8988T (cell line): ENCODE data around the gene NCAPD2.
"Not testable (repeated sequence)": the region's sequence is repeated elsewhere in the genome, so short reads cannot be mapped to it uniquely, and the experiment has no call there.

Experiments
- DNase-seq: peaks from one replicate; pipeline ENCODE4 v3.0.0; 2011

NCAPD2 gene

GRCh38 chr12:6535960-6536847 lies 42.3 kb downstream of the NCAPD2 start:
- DNase-seq, result no peak

GRCh38 chr12:6536894-6537579 lies 43.1 kb downstream of the NCAPD2 start:
- no peak for DNase-seq

DNA sequence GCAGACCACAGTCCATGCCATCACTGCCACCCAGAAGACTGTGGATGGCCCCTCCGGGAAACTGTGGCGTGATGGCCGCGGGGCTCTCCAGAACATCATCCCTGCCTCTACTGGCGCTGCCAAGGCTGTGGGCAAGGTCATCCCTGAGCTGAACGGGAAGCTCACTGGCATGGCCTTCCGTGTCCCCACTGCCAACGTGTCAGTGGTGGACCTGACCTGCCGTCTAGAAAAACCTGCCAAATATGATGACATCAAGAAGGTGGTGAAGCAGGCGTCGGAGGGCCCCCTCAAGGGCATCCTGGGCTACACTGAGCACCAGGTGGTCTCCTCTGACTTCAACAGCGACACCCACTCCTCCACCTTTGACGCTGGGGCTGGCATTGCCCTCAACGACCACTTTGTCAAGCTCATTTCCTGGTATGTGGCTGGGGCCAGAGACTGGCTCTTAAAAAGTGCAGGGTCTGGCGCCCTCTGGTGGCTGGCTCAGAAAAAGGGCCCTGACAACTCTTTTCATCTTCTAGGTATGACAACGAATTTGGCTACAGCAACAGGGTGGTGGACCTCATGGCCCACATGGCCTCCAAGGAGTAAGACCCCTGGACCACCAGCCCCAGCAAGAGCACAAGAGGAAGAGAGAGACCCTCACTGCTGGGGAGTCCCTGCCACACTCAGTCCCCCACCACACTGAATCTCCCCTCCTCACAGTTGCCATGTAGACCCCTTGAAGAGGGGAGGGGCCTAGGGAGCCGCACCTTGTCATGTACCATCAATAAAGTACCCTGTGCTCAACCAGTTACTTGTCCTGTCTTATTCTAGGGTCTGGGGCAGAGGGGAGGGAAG lies 43.9 kb downstream of the NCAPD2 start:
- not testable (repeated sequence) for DNase-seq

DNA sequence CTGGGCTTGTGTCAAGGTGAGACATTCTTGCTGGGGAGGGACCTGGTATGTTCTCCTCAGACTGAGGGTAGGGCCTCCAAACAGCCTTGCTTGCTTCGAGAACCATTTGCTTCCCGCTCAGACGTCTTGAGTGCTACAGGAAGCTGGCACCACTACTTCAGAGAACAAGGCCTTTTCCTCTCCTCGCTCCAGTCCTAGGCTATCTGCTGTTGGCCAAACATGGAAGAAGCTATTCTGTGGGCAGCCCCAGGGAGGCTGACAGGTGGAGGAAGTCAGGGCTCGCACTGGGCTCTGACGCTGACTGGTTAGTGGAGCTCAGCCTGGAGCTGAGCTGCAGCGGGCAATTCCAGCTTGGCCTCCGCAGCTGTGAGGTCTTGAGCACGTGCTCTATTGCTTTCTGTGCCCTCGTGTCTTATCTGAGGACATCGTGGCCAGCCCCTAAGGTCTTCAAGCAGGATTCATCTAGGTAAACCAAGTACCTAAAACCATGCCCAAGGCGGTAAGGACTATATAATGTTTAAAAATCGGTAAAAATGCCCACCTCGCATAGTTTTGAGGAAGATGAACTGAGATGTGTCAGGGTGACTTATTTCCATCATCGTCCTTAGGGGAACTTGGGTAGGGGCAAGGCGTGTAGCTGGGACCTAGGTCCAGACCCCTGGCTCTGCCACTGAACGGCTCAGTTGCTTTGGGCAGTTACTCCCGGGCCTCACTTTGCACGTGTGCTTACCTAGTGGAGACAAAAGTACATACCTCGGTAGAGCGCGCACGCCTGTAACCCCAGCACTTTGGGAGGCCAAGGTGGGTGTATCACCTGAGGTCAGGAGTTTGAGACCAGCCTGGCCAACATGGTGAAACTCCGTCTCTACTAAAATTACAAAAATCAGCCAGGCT lies 44.8 kb downstream of the NCAPD2 start:
- DNase-seq, result no peak

- no peak for DNase-seq
These were observed 45.4 kb downstream of the NCAPD2 start for GRCh38 chr12:6539314-6539682.

DNA sequence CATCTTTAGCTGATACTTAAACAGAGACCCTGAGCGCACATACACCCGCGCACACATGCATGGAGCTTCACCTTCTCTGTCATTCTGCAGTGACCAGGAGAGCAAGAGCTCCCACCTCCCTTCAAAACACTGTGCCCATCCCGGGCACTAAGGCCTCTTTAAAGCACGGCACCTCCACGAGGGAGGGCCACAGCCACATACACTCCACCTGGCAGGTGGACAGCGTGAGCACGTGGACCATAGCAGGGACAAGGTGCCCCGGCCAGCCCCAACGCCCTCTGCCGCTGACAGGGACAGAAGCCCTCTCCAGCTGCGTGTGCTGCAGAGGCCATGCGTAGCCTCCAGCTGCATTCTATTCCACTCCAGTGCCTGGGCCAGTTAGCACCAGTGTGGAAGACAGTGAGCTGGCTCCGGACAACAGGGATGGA lies 45.8 kb downstream of the NCAPD2 start:
- DNase-seq, result no peak

DNA sequence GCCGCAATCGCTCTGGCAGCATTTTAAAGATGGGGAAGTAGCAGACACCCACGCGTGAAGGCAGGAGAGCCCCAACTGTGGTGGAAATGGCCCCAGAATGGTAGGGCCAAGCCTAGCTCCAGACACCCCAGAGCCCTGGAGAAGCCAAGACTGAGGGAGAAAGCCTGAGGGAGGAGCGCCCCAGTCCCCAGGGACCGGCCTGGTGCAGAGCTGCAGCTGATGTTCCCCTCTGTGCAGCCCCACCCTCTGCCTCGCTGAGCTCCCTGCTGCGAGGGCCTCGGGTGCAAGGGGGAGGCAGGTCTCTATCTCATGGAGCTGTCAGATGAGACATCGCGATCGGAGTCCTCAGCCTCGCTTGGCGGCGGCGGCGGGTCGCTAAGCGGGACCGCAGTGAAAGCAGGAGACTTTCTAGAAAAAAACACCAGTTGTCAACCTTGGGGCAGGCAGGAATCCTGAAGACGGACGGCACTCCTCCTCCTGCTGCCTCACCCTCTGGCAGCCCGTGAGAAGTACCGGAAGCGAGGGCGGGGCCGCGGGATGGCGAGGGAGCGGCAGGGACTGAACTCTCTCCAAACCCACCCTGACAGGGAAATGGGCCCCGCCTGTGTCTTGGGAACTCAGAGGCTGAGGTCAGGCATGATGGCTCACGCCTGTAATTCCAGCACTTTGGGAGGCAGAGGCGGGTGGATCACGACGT lies 46.4 kb downstream of the NCAPD2 start:
- no peak for DNase-seq

DNA sequence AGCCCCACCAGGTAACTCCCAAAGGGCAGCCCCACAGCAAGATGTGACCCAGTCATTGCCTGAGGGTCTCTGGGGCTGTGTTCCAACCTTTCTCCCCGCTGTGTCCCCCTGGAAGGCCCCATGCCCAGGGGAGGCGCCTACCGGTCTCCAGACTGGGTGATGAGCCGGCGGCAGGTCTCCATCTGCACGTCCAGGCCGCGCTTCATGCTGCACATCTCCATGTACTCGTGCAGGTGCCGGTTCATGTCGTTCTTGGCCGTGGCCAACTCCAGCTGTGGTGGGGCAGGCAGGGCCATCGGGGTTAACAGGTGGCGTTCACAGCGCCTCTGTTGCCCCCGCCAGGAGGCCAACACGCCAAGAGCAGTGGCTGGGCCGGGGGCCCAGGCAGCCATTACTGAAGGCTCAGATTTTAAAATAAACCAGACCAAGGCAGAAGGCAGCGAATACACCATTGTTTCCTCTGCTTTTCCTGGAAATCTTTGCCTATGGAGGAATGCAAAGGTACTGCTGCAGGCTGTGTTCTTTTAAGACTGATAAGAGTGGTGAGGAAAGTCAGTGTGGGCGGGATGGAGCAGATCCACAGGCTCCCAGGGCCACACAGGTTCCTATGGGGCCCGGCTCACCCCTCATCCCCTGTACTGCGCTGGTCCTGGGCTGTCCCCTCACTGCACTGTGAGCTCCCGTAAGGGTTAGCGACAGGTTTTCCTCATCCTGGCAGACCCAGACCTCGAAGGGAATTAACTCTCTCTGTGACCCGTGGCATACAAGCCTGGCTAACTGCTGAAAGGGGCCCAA lies 47.7 kb downstream of the NCAPD2 start:
- no peak for DNase-seq

DNA sequence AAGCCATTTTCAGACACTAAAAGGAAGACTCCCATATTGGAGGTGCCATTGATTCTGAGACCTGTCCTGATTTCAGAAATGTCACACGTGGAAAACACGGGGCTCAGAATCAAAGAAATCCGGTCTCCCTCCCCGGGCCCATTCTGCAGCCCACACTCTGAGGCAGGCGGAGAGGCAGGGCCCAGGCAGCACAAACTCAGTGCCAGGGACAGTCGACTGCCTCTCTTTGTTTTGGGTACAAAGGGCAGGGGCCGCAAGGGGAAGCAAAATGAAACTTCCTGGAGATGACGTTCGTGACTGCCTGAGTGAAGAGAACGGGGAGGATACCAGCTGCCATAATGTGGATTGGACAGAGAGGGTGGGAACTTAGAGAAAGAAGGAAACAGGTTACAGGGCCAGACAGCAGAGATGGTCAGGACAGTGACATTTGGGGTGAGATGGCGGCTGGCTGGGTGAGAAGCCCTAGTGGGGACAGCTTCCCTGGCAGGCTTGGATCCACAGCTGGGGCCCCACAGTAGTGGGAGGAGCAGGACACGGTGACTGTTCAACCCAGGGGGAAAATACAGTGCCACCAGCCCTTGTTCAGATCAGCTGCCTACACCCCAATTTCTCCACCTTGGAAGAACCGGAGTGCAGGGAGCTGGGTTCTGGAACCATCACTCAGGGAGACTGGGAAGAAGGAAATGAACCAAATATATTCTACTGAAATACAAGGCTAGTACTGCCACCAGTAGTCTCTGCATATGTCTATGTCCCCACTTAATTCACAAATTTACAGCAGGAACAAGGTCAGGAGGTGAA lies 48.5 kb downstream of the NCAPD2 start:
- DNase-seq, result no peak

DNA sequence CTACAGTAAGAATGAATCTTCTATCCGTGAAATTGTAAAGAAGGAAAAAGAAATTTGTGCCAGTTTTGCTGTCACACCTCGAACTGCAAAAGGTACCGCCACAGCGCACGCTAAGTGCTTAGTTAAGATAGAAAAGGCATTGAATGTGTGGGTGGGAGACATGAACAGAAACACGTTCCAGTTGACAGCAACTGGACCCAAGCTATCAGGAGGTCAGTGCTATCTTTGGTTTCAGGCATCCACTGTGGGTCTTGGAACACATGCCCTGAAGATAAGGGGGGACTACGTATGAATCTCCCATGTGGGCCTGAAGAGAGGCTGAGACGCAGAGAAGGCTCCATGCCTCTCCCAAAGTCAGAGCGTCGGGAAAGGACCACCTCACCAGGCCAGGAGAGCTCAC lies 52.1 kb downstream of the NCAPD2 start:
- DNase-seq, result no peak

GRCh38 chr12:6547566-6547965 lies 53.7 kb downstream of the NCAPD2 start:
- no peak for DNase-seq

GRCh38 chr12:6547987-6548386 lies 54.1 kb downstream of the NCAPD2 start:
- DNase-seq, result no peak

DNA sequence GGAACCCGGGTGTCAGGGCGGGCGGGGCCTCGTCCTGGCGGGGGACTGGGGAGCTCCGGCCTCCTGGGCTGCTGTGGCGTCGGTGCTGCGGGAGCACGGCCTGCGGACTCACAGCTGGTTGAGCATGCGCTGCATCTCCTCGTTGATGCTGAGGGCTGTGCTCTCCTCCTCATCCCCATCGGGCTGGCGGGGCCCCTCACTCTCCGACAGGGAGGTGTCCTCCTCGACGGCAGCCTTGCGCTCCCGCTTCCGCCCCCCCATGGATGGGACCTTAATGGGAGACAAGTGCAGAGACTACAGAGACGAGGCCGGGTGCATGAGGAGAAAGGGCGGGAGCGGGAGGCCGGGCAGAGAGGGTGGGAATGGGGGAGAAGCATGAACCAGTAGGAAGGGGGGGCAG lies 54.7 kb downstream of the NCAPD2 start:
- DNase-seq, result no peak

- DNase-seq, result no peak
These were observed 55.2 kb downstream of the NCAPD2 start for GRCh38 chr12:6548966-6549683.

- DNase-seq, result no peak
These were observed 55.8 kb downstream of the NCAPD2 start for GRCh38 chr12:6549684-6550151.

DNA sequence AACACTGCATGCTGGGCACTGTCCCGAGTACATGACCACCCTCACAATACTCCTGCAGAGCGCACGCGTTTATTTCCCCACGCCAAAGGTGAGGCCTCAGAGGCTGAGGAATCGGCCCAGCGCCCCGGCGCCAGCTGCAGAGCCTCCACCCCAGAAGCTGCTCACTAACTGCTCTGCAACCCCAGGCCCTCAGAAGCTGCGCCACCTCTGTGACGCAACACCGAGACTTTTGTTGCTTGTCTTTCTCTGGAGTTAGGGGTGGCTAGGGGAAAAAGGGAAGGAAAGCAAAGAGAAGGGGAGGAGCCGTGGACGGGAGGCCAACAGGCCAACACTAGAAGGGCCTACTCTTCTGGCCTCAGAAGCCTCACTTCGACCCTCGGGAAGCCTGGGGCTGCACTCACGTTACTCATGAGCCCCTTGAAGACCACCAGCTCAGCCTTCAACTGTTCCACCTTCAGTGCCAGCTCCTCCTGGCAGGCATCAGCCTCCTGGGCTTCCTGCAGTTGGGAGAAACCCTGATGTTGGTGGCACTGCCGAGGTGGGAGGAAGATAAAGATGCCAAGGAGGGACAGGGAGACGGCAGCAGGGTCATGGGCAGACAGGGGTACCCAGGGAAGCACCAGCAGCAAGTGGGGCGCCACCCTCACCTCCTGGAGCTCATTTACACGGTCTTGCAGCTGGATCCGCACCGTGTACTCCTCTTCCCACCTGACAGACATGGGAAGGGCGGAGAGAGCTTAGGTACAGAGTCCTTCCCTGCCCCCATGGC lies 56.6 kb downstream of the NCAPD2 start:
- DNase-seq, result no peak

GRCh38 chr12:6551063-6551461 lies 57.2 kb downstream of the NCAPD2 start:
- no peak for DNase-seq

DNA sequence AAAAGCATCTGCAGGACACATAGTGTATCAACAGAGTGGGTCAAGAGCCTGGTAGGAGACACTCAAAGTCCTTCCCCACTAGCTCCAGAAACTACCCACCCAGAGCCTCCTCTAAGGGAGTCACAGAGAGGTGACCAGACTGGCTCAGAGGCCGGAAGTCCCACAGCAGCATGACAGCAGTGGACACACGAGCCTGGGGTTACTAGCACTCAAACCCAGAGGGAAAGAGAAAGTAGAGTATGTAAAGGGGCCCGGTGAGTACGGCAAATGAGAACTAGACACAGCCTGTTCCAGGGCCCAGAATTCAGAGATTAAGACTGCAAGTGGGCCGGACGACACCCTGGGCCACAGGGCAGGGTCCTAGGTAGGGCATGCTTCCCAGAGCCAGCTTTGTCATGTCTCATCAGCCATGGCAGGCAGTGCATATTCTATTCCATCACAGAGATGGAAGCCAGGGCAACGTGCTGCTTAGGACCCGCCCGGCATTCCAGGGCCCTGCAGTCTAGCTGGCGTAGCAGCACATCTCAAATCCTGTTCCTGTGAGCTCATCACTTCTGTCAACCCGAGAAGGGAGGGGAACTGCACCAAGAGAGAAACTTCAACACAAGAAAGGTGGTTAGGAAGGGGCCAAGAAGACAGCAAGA lies 57.7 kb downstream of the NCAPD2 start:
- no peak for DNase-seq
